ACC112 (cell line): ENCODE data around the gene LRRC8A.

Experiments
- H2AFZ ChIP-seq: fragments of 200-600 bp; sonication (generic); one replicate; pipeline ENCODE4 v1.6.0; 2017; ENCODE audit warnings: antibody characterized with exemption, low read length; ENCODE audit not compliant: unreplicated experiment
- H3K27ac ChIP-seq: fragments of 200-600 bp; sonication (generic); 2 replicates; pipeline ENCODE4 v1.5.1; 2014; ENCODE audit warnings: low read depth, mild to moderate bottlenecking, antibody characterized with exemption, low read length, moderate library complexity
- H3K27me3 ChIP-seq: fragments of 200-600 bp; sonication (generic); 2 replicates; pipeline ENCODE4 v1.6.1; 2014; ENCODE audit warnings: mild to moderate bottlenecking, antibody characterized with exemption, low read length, moderate library complexity, mixed read lengths; ENCODE audit not compliant: insufficient read depth
- H3K36me3 ChIP-seq: fragments of 200-600 bp; sonication (generic); 2 replicates; pipeline ENCODE4 v1.6.1; 2016; ENCODE audit warnings: mild to moderate bottlenecking, antibody characterized with exemption, low read length, moderate library complexity, mixed read lengths; ENCODE audit not compliant: insufficient read depth
- H3K4me1 ChIP-seq: fragments of 200-600 bp; sonication (generic); one replicate; pipeline ENCODE4 v1.6.1; 2016; ENCODE audit warnings: low read length, mixed read lengths; ENCODE audit not compliant: insufficient read depth, unreplicated experiment, control insufficient read depth
- H3K4me3 ChIP-seq: fragments of 200-600 bp; sonication (generic); 2 replicates; pipeline ENCODE4 v1.5.1; 2014; ENCODE audit warnings: mild to moderate bottlenecking, low read depth, low read length
- H3K79me2 ChIP-seq: fragments of 200-600 bp; sonication (generic); one replicate; pipeline ENCODE4 v1.6.0; 2016; ENCODE audit warnings: low read length; ENCODE audit not compliant: control insufficient read depth, unreplicated experiment, insufficient read depth

The LRRC8A gene

GRCh38 chr9:128891321-128892220, 9.6 kb downstream of the LRRC8A start:
- peak overlapping the region; percentile 62 for H3K27ac ChIP-seq
- peaks cover 36% of the 10 kb centered on the region for H3K4me1 ChIP-seq
- H3K36me3 ChIP-seq = peaks cover 8% of the 10 kb centered on the region
- H3K4me3 ChIP-seq = no peak overlapping the region
- no peak overlapping the region for H2AFZ ChIP-seq
- H3K27me3 ChIP-seq = no peaks in the 10 kb centered on the region
- H3K79me2 ChIP-seq = peaks cover 58% of the 10 kb centered on the region

GRCh38 chr9:128892221-128892921, 10.4 kb downstream of the LRRC8A start:
- no peak overlapping the region for H2AFZ ChIP-seq
- H3K27ac ChIP-seq = peak overlapping the region; percentile 78
- peak overlapping the region; percentile 64 for H3K4me3 ChIP-seq
- H3K79me2 ChIP-seq = peaks cover 60% of the 10 kb centered on the region
- H3K36me3 ChIP-seq = peaks cover 15% of the 10 kb centered on the region
- peaks cover 36% of the 10 kb centered on the region for H3K4me1 ChIP-seq
- H3K27me3 ChIP-seq = no peaks in the 10 kb centered on the region

GRCh38 chr9:128893354-128893753, 11.4 kb downstream of the LRRC8A start:
- Histone ChIP-seq H3K4me3 (no peak overlapping the region), H3K27ac (no peak overlapping the region), H3K4me1 (peaks cover 29% of the 10 kb centered on the region), H2AFZ (no peak overlapping the region), H3K79me2 (peaks cover 61% of the 10 kb centered on the region), H3K36me3 (peaks cover 17% of the 10 kb centered on the region), H3K27me3 (no peaks in the 10 kb centered on the region)

- H3K36me3 ChIP-seq = peaks cover 17% of the 10 kb centered on the region; the same call in 1 of the 2 replicates
- H3K79me2 ChIP-seq = peaks cover 58% of the 10 kb centered on the region
- no peak overlapping the region for H2AFZ ChIP-seq
- peaks cover 34% of the 10 kb centered on the region for H3K4me1 ChIP-seq
- no peaks in the 10 kb centered on the region for H3K27me3 ChIP-seq
- H3K27ac ChIP-seq = no peak overlapping the region
- no peak overlapping the region for H3K4me3 ChIP-seq
These were observed 12.8 kb downstream of the LRRC8A start for GRCh38 chr9:128894764-128895163.

GRCh38 chr9:128895556-128895955, 13.6 kb downstream of the LRRC8A start:
- Histone ChIP-seq H3K4me1 (peaks cover 40% of the 10 kb centered on the region), H3K27ac (no peak overlapping the region), H3K79me2 (peaks cover 50% of the 10 kb centered on the region), H3K36me3 (peaks cover 17% of the 10 kb centered on the region; the same call in 1 of the 2 replicates), H2AFZ (no peak overlapping the region), H3K27me3 (no peaks in the 10 kb centered on the region), H3K4me3 (no peak overlapping the region)

- no peaks in the 10 kb centered on the region for H3K27me3 ChIP-seq
- peaks cover 28% of the 10 kb centered on the region for H3K4me1 ChIP-seq
- H2AFZ ChIP-seq = no peak overlapping the region
- no peak overlapping the region for H3K4me3 ChIP-seq
- no peak overlapping the region for H3K27ac ChIP-seq
- H3K79me2 ChIP-seq = peaks cover 31% of the 10 kb centered on the region
- peaks cover 14% of the 10 kb centered on the region; the same call in 1 of the 2 replicates for H3K36me3 ChIP-seq
These were observed 16.4 kb downstream of the LRRC8A start for GRCh38 chr9:128898382-128898781.

- H3K79me2 ChIP-seq = peaks cover 27% of the 10 kb centered on the region
- H3K4me1 ChIP-seq = peaks cover 31% of the 10 kb centered on the region
- no peaks in the 10 kb centered on the region for H3K27me3 ChIP-seq
- H3K36me3 ChIP-seq = peaks cover 14% of the 10 kb centered on the region; the same call in 1 of the 2 replicates
- H3K27ac ChIP-seq = peak overlapping the region; percentile 30; the same call in 1 of the 2 replicates
- H3K4me3 ChIP-seq = no peak overlapping the region
- no peak overlapping the region for H2AFZ ChIP-seq
These were observed 17.1 kb downstream of the LRRC8A start for GRCh38 chr9:128898845-128899565.

- H2AFZ ChIP-seq = no peak overlapping the region
- H3K4me3 ChIP-seq = no peak overlapping the region
- H3K27ac ChIP-seq = peak overlapping the region; percentile 30; the same call in 1 of the 2 replicates
- no peaks in the 10 kb centered on the region for H3K27me3 ChIP-seq
- H3K79me2 ChIP-seq = peaks cover 27% of the 10 kb centered on the region
- peaks cover 34% of the 10 kb centered on the region for H3K4me1 ChIP-seq
- peaks cover 14% of the 10 kb centered on the region; the same call in 1 of the 2 replicates for H3K36me3 ChIP-seq
These were observed 17.8 kb downstream of the LRRC8A start for GRCh38 chr9:128899566-128900322.

- Histone ChIP-seq H3K4me3 (no peak overlapping the region), H3K27ac (no peak overlapping the region), H2AFZ (no peak overlapping the region), H3K79me2 (peaks cover 34% of the 10 kb centered on the region), H3K4me1 (peaks cover 34% of the 10 kb centered on the region), H3K36me3 (peaks cover 14% of the 10 kb centered on the region; the same call in 1 of the 2 replicates), H3K27me3 (no peaks in the 10 kb centered on the region)
These were observed 19.4 kb downstream of the LRRC8A start for GRCh38 chr9:128901379-128901778.

- Histone ChIP-seq H3K27ac (no peak overlapping the region), H3K4me3 (no peak overlapping the region), H3K36me3 (peaks cover 13% of the 10 kb centered on the region; the same call in 1 of the 2 replicates), H3K4me1 (peaks cover 34% of the 10 kb centered on the region), H3K27me3 (no peaks in the 10 kb centered on the region), H2AFZ (no peak overlapping the region), H3K79me2 (peaks cover 37% of the 10 kb centered on the region)
These were observed 19.9 kb downstream of the LRRC8A start for GRCh38 chr9:128901822-128902221.
